ENCODE measurements around the gene AHSG. TPM values are rescaled to one million over a fixed set of nuclear protein-coding genes. Genes with fewer than 3 reads are reported as not detected.

Gene AHSG, protein sequence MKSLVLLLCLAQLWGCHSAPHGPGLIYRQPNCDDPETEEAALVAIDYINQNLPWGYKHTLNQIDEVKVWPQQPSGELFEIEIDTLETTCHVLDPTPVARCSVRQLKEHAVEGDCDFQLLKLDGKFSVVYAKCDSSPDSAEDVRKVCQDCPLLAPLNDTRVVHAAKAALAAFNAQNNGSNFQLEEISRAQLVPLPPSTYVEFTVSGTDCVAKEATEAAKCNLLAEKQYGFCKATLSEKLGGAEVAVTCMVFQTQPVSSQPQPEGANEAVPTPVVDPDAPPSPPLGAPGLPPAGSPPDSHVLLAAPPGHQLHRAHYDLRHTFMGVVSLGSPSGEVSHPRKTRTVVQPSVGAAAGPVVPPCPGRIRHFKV
- total RNA-seq = not detected in 2 replicates

DNA sequence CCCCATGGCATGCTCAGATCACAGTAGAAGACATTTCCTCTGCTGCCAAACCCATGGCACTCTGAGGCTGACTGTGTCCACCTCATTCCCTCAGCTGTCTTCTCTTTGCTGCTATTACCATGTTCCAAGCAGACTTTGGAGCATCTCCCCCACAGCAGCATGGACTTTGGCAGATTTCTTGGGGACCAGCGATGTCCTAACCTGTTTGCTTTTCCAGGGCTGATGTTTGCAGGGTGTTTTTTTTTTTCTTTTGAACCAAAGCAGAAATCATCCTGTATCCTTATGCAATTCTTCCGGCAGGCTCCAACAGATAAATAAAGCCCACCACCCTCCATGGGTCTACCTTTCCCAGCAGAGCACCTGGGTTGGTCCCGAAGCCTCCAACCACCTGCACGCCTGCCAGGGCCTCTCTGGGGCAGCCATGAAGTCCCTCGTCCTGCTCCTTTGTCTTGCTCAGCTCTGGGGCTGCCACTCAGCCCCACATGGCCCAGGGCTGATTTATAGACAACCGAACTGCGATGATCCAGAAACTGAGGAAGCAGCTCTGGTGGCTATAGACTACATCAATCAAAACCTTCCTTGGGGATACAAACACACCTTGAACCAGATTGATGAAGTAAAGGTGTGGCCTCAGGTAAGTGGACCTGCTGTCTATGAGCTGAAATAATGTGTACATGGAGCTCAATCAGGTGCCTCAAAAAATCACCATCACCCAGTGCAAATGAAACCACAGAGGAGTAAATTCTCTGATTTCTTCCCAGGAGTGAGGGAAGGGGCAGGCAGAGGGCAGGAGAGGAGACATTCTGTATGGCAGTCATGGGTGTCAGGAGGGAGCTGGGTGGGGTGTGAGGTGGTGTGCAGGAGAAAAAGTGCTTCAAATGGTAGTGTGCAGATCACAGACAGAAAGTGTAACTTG, at the start of gene AHSG:
TSS of gene AHSG (plus strand) at position 340 of the 916 bp plus-strand sequence. CDS start at position 422, 82 bp downstream.

DNA sequence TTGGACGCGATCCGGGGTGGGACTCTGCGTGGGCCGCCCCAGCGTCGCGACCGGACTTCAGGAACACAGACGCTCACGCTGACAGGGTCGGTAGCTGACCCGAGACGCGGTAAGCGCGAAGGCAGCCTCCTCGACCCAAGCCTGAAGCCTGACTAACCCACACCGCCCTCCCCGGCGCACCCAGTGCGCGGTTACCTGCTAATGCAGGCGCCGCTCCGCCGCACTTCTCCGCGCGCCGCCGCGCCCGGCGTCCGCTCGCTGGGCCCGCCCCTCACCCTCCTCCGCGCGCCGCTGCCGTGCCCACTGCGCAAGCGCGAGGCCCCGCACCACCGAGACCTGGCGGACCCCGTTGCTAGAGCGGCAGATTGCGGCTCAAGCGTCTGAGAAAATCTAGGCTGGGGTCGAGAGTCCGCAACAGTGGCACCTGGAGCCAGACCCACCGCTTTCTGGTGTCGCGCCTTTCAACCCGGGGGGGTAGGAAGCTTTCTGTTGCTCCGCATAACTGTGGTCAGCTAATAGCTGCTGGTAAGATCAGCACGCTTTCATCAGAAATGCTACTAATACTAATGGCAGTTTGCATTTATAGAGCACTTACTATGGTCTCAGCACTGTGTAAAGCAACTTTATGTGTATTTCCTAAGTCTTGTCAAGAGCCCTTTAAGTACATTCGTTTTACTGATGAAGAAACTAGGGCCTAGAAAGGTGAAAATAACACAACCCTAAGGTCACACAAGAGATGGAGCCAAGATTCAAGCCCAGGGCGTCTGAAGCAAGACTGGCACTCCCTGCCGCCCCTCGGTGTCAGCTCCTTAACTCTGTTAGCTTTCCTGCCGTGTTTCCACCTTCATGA, 45.6 kb upstream of the AHSG start, which contains the start of gene TBCCD1:
TSS of gene TBCCD1 (minus strand) at position 268 of the 850 bp plus-strand sequence. CDS start 3,010 bp downstream, outside the sequence.

DNA sequence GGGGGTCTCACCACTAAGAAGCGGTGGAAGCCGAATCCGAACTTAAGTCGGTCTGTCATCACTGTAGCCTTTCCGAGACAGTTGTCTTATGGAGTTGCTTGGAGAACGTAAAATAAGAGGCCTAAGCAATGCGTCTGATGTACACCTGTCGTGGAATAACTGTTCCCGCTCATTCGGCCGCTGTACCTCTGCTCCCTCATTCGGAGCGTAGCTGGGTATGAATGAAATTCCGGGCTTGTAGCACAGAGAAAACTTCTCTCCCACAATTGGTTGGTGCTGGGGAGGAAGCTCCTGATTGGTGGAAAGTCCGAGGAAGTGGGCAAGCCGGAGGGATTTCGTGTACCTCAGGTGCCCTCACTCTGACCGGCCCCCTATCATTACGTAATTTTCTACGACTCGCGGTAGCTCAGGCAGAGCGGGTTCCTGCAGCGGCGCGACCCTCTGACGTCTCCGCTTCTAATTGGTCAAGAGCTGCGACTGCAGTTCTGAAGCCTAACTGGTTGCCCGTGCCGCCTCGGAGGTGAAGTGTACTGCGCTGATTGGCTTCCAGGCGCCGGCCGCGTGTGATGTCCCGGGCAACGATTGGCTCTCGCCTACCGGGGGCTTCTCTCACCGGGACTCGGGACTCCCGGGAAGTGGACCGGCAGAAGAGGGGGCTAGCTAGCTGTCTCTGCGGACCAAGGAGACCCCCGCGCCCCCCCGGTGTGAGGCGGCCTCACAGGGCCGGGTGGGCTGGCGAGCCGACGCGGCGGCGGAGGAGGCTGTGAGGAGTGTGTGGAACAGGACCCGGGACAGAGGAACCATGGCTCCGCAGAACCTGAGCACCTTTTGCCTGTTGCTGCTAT, 42.5 kb upstream of the AHSG start, which contains the start of gene DNAJB11:
TSS of gene DNAJB11 (plus strand) at position 625 of the 845 bp plus-strand sequence. CDS start at position 803, 178 bp downstream.

DNA sequence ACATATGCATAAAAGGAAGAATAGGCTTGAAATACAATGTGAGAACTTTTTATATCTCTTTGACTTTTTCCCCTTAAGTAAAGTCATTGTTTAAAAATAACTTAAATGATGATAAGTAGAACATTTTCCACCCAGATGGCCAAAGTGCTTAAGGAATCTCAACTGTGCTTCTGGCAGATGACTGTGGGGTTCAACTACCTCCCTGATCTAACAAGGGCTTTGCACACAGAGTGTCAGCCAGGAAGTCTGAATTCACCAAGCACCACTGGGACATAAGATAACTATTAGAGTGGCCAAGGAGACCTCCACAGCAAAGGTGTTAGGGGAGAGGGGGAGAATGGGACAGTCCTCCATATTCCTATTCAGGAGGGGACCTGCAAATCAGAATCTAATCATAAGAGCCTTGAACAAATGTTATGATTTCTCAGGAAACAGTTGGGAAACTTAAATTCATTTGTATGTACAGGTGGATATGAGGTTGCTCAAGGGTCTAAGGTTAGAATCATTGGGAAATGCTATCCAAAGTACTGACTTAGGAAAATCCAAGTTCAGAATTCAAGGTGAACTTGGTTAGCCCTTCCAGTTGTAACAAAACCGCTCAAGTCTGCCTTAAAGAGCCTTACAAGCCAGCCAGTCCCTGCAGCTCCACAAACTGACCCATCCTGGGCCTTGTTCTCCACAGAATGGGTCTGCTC, 27.1 kb downstream of the AHSG start, which contains the start of gene FETUB:
TSS of gene FETUB (plus strand) at position 622 of the 695 bp plus-strand sequence. CDS start at position 684, 62 bp downstream.

DNA sequence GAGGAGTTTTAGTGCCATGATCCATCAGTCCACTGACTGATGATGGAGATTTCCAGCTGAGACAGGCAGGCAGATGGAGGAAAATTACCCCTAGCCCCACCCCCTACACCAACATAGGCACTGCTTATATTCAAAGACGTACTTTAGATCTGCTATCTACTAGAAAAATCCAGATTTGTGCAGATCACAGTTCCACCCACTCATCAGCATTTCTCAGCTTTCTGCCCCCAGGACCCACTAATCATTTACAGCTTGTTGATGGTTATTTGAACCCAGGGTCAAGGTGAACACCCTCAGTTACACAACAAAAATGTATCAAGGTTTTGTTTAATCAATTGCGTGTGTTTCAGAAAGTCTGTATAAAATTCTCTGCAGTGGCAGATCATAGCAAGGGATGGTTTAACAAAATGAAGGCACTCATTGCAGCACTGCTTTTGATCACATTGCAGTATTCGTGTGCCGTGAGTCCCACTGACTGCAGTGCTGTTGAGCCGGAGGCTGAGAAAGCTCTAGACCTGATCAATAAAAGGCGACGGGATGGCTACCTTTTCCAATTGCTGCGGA, 52.8 kb downstream of the AHSG start, which contains the start of gene HRG:
TSS of gene HRG (plus strand) at position 390 of the 564 bp plus-strand sequence. CDS start at position 408, 18 bp downstream.

Other genes with a start within 250 kb of the AHSG start
- gene CRYGS, start 68.7 kb upstream of the AHSG start, total RNA-seq = 1.1 and 1.2 TPM in 2 replicates
- 14.7 and 14.9 TPM in 2 replicates for gene TBCCD1, start 45.7 kb upstream of the AHSG start, total RNA-seq
- 59.1 and 60.5 TPM in 2 replicates for gene DNAJB11, start 42.3 kb upstream of the AHSG start, total RNA-seq
- not detected in 2 replicates for gene FETUB, start 27.3 kb downstream of the AHSG start, total RNA-seq
- not detected in 2 replicates for gene HRG, start 53.0 kb downstream of the AHSG start, total RNA-seq
- gene KNG1, start 104.3 kb downstream of the AHSG start, total RNA-seq = not detected in 2 replicates
- 483 and 487 TPM in 2 replicates for gene EIF4A2, start 170.5 kb downstream of the AHSG start, total RNA-seq
- 16.4 and 27.2 TPM in 2 replicates for gene RFC4, start 193.4 kb downstream of the AHSG start, total RNA-seq
- gene ADIPOQ, start 229.7 kb downstream of the AHSG start, total RNA-seq = not detected in 2 replicates

Data from aortic smooth muscle cell (primary cell).